CD4-positive, CD25-positive, alpha-beta regulatory T cell (primary cell): ENCODE data around the gene CNNM2. TPM values are rescaled to one million over a fixed set of nuclear protein-coding genes. Genes with fewer than 3 reads are reported as not detected.
"Not testable (repeated sequence)": the region's sequence is repeated elsewhere in the genome, so short reads cannot be mapped to it uniquely, and the experiment has no call there.

Experiments
- ATAC-seq, 2 donors: fragments of 150-1000 bp; cut with Tn5 transposase; one replicate each; pipeline ENCODE4 v1.10.0; 2021; ENCODE audit warnings: low read depth in 2 of 2, moderate number of reproducible peaks in 2 of 2, moderate library complexity in 1 of 2
- DNase-seq, 3 donors: peaks; one replicate each; pipeline versions ENCODE4 v3.0.0 to v3.0.0-alpha.2; 2012 to 2022; ENCODE audit warnings: mixed read lengths in 1 of 3
- H3K27ac ChIP-seq: one replicate; pipeline ENCODE4 v1.7.0; 2013; ENCODE audit warnings: mild to moderate bottlenecking, low read length; ENCODE audit not compliant: insufficient read depth, poor library complexity, severe bottlenecking
- H3K27me3 ChIP-seq: one replicate; pipeline ENCODE4 v1.7.0; 2013; ENCODE audit warnings: low read length; ENCODE audit not compliant: control insufficient read depth, insufficient read depth
- H3K36me3 ChIP-seq: one replicate; pipeline ENCODE4 v1.7.0; 2013; ENCODE audit warnings: mild to moderate bottlenecking, low read length, moderate library complexity; ENCODE audit not compliant: control insufficient read depth, insufficient read depth
- H3K4me1 ChIP-seq: 2 replicates; pipeline ENCODE4 v1.7.0; 2013; ENCODE audit warnings: mild to moderate bottlenecking, low read length; ENCODE audit not compliant: insufficient read depth, control insufficient read depth, poor library complexity, severe bottlenecking
- H3K4me3 ChIP-seq: one replicate; pipeline ENCODE4 v1.7.0; 2013; ENCODE audit warnings: low read depth, mild to moderate bottlenecking, low read length, moderate library complexity
- H3K9me3 ChIP-seq, 2 experiments: 1 replicate in 1 of 2; 2 replicates in 1 of 2; pipeline ENCODE4 v1.7.0; 2013; ENCODE audit warnings: low read length in 2 of 2, mild to moderate bottlenecking in 1 of 2, moderate library complexity in 1 of 2; ENCODE audit not compliant: control insufficient read depth in 2 of 2
- H3K27ac Mint-ChIP-seq, 3 donors: one replicate each; pipeline ENCODE4 v1.8.0; 2020 to 2022; ENCODE audit warnings: mild to moderate bottlenecking in 3 of 3, mixed read lengths in 3 of 3, moderate library complexity in 2 of 3
- H3K27me3 Mint-ChIP-seq: one replicate; pipeline ENCODE4 v1.8.0; 2022; ENCODE audit warnings: mild to moderate bottlenecking, mixed read lengths
- H3K36me3 Mint-ChIP-seq: one replicate; pipeline ENCODE4 v1.8.0; 2020; ENCODE audit warnings: mixed read lengths
- H3K4me1 Mint-ChIP-seq, 4 donors: one replicate each; pipeline ENCODE4 v1.8.0; 2020 to 2022; ENCODE audit warnings: mixed read lengths in 4 of 4, mild to moderate bottlenecking in 1 of 4
- H3K4me3 Mint-ChIP-seq, 4 donors: one replicate each; pipeline ENCODE4 v1.8.0; 2020 to 2022; ENCODE audit warnings: mild to moderate bottlenecking in 4 of 4, mixed read lengths in 4 of 4, moderate library complexity in 3 of 4
- H3K9me3 Mint-ChIP-seq, 7 donors: one replicate each; pipeline ENCODE4 v1.8.0; 2020 to 2022; ENCODE audit warnings: mixed read lengths in 7 of 7, mild to moderate bottlenecking in 3 of 7, moderate library complexity in 2 of 7
- polyA plus RNA-seq, 4 donors: library from polyadenylated mRNA; unstranded; fragments of 300-500 nt; fragmentation: Illumina TruSeq; gene quantifications; one replicate each; pipeline ENCODE4 v1.2.3, GENCODE V29; 2021
- total RNA-seq: library from RNA; stranded (reverse); gene quantifications from one replicate; pipeline ENCODE4 v1.2.3, GENCODE V29; 2022

Gene CNNM2
- total and polyA plus RNA-seq, 5 donors from 2014 or later, result 3.5 to 13.3 (median 6.3) TPM

DNA sequence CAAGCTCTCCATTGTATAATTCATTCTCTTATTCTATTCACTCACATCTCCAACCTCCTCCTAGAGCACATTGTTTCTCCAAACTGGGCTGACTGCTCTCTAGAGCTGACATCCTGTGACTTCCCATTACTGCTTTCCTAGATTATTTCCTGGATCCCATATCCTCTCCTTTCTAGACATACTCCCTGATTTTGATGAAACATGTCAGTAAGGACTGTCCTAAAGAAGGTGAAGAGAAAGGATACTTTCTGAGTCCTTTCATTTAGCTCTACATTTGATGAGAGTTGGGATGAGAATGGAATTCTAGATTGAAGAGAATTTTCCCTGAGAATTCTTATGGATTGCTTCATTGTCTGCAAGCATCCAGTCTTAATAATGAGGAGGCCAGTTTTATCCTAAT lies 78.8 kb downstream of the CNNM2 start:
- no peaks in the 10 kb centered on the region for H3K36me3 Mint-ChIP-seq
- no peak overlapping the region for H3K27ac ChIP-seq
- H3K36me3 ChIP-seq, result no peaks in the 10 kb centered on the region
- H3K9me3 ChIP-seq, result no peaks in the 10 kb centered on the region
- no peak overlapping the region for H3K4me3 Mint-ChIP-seq
- H3K9me3 Mint-ChIP-seq, result peaks cover 0 to 8% (median 0%) of the 10 kb centered on the region in 7 donors
- H3K27me3 Mint-ChIP-seq, result no peaks in the 10 kb centered on the region
- DNase-seq (no peak), ATAC-seq (no peak)
- no peaks in the 10 kb centered on the region for H3K27me3 ChIP-seq
- no peak overlapping the region for H3K27ac Mint-ChIP-seq
- H3K4me3 ChIP-seq, result no peak overlapping the region
- peaks cover 0 to 20% (median 10%) of the 10 kb centered on the region in 4 donors for H3K4me1 Mint-ChIP-seq
- H3K4me1 ChIP-seq, result no peaks in the 10 kb centered on the region

DNA sequence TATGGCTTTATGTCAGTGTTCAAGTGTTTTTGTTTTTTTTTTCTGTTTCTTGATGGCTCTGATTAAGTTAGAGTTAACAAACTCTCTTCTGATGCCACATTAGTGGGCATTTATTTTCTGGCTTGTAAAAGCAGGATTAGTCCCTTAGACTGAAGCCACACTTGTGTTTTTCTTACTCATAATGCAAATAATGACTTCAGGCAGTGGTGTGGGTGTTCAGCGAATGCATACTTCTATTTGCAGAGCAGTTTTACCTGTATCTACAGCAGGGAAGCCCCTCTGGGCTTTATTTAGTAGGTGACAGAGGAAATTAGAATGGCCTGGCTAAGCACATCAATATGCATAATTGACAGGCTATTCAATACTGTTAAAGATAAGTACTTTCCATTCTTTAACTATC lies 79.9 kb downstream of the CNNM2 start:
- Mint-ChIP-seq H3K4me3 (no peak overlapping the region), H3K9me3 (peaks cover 0 to 8% (median 0%) of the 10 kb centered on the region in 7 donors), H3K27me3 (no peaks in the 10 kb centered on the region), H3K4me1 (peaks cover 0 to 20% (median 10%) of the 10 kb centered on the region in 4 donors), H3K36me3 (peaks cover 4% of the 10 kb centered on the region), H3K27ac (no peak overlapping the region)
- Histone ChIP-seq H3K4me1 (no peaks in the 10 kb centered on the region), H3K4me3 (no peak overlapping the region), H3K36me3 (no peaks in the 10 kb centered on the region), H3K27me3 (no peaks in the 10 kb centered on the region), H3K9me3 (no peaks in the 10 kb centered on the region), H3K27ac (no peak overlapping the region)
- no peak for DNase-seq
- no peak for ATAC-seq

DNA sequence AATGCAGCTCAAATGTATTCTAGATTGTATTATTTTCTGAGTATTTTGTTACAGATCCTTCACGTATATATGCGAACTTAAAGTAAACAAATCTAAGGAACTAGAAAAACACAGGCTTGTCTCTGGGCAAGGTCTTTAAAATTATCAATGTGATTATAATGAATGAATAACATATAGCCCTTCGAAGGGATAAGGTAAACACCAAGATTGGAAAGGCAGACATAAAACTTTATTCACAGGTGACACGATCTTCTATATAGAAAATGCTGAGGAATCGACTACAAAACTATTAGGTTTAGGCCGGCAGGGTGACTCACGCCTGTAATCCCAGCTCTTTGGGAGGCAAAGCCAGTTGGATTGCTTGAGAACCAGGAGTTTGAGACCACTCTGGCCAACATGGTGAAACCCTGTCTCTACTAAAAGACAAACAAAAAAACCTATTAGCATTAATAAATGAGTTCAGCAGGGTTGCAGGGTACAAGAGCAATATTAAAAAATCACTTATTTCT lies 80.4 kb downstream of the CNNM2 start:
- no peaks in the 10 kb centered on the region for H3K9me3 ChIP-seq
- H3K9me3 Mint-ChIP-seq, result peaks cover 0 to 8% (median 0%) of the 10 kb centered on the region in 7 donors

DNA sequence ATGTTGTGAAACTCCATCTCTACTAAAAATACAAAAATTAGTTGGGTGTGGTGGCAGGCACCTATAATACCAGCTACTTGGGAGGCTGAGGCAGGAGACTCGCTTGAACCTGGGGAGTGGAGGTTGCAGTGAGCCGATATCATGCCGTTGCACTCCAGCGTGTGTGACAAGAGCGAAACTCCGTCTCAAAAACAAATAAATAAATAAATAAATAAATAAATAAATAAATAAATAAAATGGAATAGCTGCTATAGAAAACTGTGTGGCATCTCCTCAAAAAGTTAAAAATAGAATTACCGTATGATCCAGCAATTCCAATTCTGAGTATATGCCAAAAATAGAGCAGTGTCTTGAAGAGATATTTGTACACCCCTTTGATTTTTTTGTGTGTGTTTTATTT lies 82.0 kb downstream of the CNNM2 start:
- not testable (repeated sequence) for H3K27me3 ChIP-seq, H3K27ac Mint-ChIP-seq, H3K36me3 ChIP-seq, H3K9me3 ChIP-seq, H3K4me3 Mint-ChIP-seq, DNase-seq, H3K36me3 Mint-ChIP-seq, ATAC-seq, H3K27ac ChIP-seq, H3K4me1 ChIP-seq, H3K4me3 ChIP-seq, H3K4me1 Mint-ChIP-seq, H3K9me3 Mint-ChIP-seq, H3K27me3 Mint-ChIP-seq

More for the DNA sequence above, 80.4 kb downstream of the CNNM2 start:
- Mint-ChIP-seq H3K36me3 (peaks cover 4% of the 10 kb centered on the region), H3K4me3 (no peak overlapping the region), H3K4me1 (peaks cover 0 to 18% (median 10%) of the 10 kb centered on the region in 4 donors), H3K27ac (no peak overlapping the region), H3K27me3 (no peaks in the 10 kb centered on the region)
- Histone ChIP-seq H3K4me3 (no peak overlapping the region), H3K4me1 (no peaks in the 10 kb centered on the region), H3K27ac (no peak overlapping the region), H3K36me3 (no peaks in the 10 kb centered on the region), H3K27me3 (no peaks in the 10 kb centered on the region)
- ATAC-seq (no peak), DNase-seq (no peak)

DNA sequence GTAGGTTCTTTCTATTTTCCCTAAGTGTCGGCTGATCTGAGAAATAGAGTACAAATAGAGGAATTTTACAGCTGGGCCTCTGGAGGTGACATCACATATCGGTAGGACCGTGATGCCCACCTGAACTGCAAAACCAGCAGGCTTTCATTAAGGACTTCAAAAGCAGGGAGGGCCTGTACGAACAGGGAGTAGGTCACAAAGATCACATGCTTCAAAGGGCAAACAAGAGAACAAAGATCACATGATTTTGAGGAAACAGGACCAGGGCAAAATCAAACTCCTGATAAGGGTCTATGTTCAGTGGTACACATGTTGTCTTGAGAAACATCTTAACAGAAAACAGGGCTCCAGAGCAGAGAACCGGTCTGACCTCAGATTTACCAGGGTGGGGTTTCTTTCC lies 88.9 kb downstream of the CNNM2 start:
- peaks cover 0 to 10% (median 0%) of the 10 kb centered on the region in 7 donors for H3K9me3 Mint-ChIP-seq
- DNase-seq, result no peak
- no peaks in the 10 kb centered on the region for H3K27me3 ChIP-seq
- H3K27ac ChIP-seq, result no peak overlapping the region
- no peaks in the 10 kb centered on the region for H3K4me1 Mint-ChIP-seq
- no peak for ATAC-seq
- no peaks in the 10 kb centered on the region for H3K27me3 Mint-ChIP-seq
- no peaks in the 10 kb centered on the region for H3K36me3 ChIP-seq
- no peak overlapping the region for H3K27ac Mint-ChIP-seq
- H3K4me3 ChIP-seq, result no peak overlapping the region
- no peaks in the 10 kb centered on the region for H3K4me1 ChIP-seq
- H3K9me3 ChIP-seq, result peaks cover 3 to 10% of the 10 kb centered on the region in 2 experiments
- H3K36me3 Mint-ChIP-seq, result peaks cover 7% of the 10 kb centered on the region
- no peak overlapping the region for H3K4me3 Mint-ChIP-seq

DNA sequence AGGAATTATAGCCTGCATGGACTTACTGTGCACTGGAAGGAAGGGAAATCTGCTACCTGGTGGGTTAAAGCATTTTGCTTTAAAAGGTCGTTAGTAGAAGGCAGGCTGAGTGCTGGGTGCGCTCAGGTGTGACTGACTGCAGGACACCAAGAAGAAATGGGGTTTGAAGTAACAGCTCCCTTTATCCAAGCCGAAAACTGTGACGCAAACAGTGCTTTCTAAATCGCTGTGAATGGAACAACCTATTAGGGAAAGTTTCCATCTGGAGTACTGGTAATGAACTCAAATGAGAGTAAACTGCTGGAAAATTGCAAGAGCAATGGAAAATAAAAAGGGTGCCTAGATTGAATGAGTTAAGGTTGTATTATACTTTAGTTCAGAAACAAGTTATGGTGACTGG lies 95.3 kb downstream of the CNNM2 start:
- Histone ChIP-seq H3K4me3 (no peak overlapping the region), H3K9me3 (no peaks in the 10 kb centered on the region), H3K27me3 (no peaks in the 10 kb centered on the region), H3K4me1 (no peaks in the 10 kb centered on the region), H3K36me3 (no peaks in the 10 kb centered on the region), H3K27ac (no peak overlapping the region)
- no peak for ATAC-seq
- Mint-ChIP-seq H3K27ac (no peak overlapping the region), H3K4me1 (peaks cover 0 to 8% (median 2%) of the 10 kb centered on the region in 4 donors), H3K4me3 (no peak overlapping the region), H3K27me3 (no peaks in the 10 kb centered on the region), H3K36me3 (peaks cover 8% of the 10 kb centered on the region), H3K9me3 (no peaks in the 10 kb centered on the region)
- DNase-seq, result no peak

DNA sequence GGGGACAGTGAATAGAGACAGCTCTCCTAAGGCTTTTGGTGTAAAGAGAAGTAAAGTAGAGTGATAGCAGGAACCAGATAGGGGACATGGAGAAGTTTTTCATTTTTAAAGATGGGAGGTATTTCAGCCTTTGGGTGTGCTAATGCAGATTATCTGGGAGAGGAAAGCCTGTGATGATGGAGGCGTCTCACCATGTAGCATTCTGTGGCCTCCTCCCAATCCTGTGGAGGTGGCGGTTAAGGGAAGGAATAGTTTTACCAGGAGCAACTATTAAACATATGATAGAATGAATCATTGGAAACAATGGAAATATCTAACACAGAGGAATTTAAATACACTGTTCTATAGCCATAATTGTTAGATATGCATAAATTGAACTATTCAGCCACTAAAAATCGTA lies 101.3 kb downstream of the CNNM2 start:
- Histone ChIP-seq H3K27me3 (no peaks in the 10 kb centered on the region), H3K9me3 (no peaks in the 10 kb centered on the region), H3K27ac (no peak overlapping the region), H3K36me3 (no peaks in the 10 kb centered on the region), H3K4me1 (no peaks in the 10 kb centered on the region), H3K4me3 (no peak overlapping the region)
- H3K27ac Mint-ChIP-seq, result no peak overlapping the region
- H3K27me3 Mint-ChIP-seq, result no peaks in the 10 kb centered on the region
- ATAC-seq (no peak), DNase-seq (no peak)
- H3K9me3 Mint-ChIP-seq, result no peaks in the 10 kb centered on the region
- peaks cover 0 to 4% (median 2%) of the 10 kb centered on the region in 4 donors for H3K4me1 Mint-ChIP-seq
- no peak overlapping the region for H3K4me3 Mint-ChIP-seq
- peaks cover 11% of the 10 kb centered on the region for H3K36me3 Mint-ChIP-seq

DNA sequence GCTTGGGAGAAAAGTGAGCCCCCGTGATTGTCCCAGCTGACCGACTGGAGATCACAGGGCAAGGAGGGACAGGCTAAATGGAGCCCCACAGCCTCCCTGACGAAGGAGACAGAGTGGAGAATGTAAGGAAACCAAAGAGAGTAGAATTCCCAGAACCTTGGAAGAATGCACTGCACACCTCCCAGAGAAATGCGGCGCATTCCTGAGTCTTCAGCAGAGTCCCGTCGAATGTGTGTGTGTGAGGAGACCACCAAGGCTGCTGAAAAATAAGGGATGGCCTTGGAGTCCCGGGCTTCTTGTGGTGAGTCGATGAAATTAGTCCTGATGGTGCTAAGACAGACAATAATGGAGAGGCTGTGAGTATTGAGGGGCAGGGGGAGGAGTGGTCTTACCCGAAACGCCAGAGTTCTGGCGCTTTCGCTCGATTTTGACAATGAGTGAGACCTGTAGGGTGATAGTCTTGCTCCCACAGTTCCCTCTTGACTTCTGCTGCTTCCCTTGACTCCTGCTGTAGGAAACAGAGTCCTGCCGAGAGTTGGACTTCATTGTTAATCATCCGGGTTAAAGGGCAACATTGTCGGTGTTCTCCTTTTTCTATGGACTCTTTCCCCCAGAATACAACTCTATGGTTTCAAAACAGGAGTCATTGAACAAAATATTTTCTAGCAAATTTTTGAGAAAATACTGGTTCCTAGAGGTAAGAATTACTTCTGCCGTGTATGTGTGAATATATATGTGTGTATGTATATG lies 103.2 kb downstream of the CNNM2 start:
- Mint-ChIP-seq H3K27me3 (no peaks in the 10 kb centered on the region), H3K4me1 (peaks cover 0 to 4% (median 0%) of the 10 kb centered on the region in 4 donors), H3K9me3 (no peaks in the 10 kb centered on the region), H3K36me3 (peaks cover 15% of the 10 kb centered on the region), H3K27ac (no peak overlapping the region), H3K4me3 (no peak overlapping the region)
- DNase-seq (no peak), ATAC-seq (no peak)
- Histone ChIP-seq H3K9me3 (no peaks in the 10 kb centered on the region), H3K27ac (no peak overlapping the region), H3K36me3 (no peaks in the 10 kb centered on the region), H3K4me1 (no peaks in the 10 kb centered on the region), H3K4me3 (no peak overlapping the region), H3K27me3 (no peaks in the 10 kb centered on the region)
